DND-41 (cell line): Measurements from ENCODE around the gene DUS3L.

Experiments used
- EZH2 ChIP-seq: IDR thresholded peaks from 3 replicates; pipeline ENCODE4 v1.6.1; 2012; ENCODE audit warnings: borderline replicate concordance, low read depth, mild to moderate bottlenecking, moderate library complexity, low read length, inconsistent platforms; ENCODE audit not compliant: severe bottlenecking
- TF ChIP-seq, protein P1 (sequence below): IDR thresholded peaks from 2 replicates; pipeline ENCODE4 v1.5.1; 2012; ENCODE audit warnings: borderline replicate concordance, low read length, moderate library complexity, mild to moderate bottlenecking; ENCODE audit not compliant: poor library complexity, severe bottlenecking; ENCODE audit errors: extremely low read depth

DNA sequence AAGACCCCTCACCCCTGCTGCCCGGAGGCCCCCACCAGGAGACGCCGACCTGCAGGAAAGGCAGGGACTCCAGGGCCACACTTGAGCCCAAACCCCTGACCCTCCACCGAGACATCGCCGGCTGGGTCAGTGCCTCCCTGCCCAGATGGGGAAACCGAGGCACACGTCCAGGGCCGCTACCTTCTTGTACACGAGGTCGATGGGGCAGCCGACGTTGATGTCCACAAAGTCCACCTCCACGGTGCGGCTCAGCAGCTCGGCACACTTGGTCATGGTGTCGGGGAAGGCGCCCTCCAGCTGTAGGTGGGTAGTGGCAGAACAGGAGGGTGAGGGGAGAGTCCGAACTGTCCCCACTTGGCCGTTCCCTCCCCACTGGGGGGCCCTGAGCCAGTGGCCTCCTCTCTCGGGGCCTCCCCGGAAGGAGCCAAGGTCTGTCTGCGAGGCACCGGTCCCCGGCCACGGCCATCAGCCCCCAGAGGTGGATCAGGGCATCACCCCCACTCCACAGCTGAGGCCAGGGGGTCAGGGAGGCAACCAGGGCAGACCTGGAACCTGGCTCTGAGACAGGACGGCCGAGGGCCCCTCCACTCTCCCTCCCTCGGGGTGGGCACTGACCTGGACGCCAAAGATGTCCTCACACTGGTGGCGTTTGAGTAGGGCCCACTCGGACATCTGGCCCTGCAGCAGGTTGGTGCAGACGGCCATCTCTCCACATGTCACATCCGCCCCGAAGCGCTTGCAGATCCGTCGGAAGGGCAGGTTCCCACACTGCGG, 3.4 kb downstream of the DUS3L start:
- TF ChIP-seq, protein P1, sequence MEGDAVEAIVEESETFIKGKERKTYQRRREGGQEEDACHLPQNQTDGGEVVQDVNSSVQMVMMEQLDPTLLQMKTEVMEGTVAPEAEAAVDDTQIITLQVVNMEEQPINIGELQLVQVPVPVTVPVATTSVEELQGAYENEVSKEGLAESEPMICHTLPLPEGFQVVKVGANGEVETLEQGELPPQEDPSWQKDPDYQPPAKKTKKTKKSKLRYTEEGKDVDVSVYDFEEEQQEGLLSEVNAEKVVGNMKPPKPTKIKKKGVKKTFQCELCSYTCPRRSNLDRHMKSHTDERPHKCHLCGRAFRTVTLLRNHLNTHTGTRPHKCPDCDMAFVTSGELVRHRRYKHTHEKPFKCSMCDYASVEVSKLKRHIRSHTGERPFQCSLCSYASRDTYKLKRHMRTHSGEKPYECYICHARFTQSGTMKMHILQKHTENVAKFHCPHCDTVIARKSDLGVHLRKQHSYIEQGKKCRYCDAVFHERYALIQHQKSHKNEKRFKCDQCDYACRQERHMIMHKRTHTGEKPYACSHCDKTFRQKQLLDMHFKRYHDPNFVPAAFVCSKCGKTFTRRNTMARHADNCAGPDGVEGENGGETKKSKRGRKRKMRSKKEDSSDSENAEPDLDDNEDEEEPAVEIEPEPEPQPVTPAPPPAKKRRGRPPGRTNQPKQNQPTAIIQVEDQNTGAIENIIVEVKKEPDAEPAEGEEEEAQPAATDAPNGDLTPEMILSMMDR, result no peak
- TF ChIP-seq EZH2, result no peak
